HG02588 (cell line): ENCODE measurements around the gene MAGT1.
"Not testable (repeated sequence)": the region's sequence is repeated elsewhere in the genome, so short reads cannot be mapped to it uniquely, and the experiment has no call there.

Experiments
- ATAC-seq: cut with Tn5 transposase; IDR thresholded peaks from one replicate; pipeline ENCODE4 v1.9.1; 2021; ENCODE audit warnings: mild to moderate bottlenecking, moderate library complexity; ENCODE audit not compliant: unreplicated experiment

MAGT1 gene

DNA sequence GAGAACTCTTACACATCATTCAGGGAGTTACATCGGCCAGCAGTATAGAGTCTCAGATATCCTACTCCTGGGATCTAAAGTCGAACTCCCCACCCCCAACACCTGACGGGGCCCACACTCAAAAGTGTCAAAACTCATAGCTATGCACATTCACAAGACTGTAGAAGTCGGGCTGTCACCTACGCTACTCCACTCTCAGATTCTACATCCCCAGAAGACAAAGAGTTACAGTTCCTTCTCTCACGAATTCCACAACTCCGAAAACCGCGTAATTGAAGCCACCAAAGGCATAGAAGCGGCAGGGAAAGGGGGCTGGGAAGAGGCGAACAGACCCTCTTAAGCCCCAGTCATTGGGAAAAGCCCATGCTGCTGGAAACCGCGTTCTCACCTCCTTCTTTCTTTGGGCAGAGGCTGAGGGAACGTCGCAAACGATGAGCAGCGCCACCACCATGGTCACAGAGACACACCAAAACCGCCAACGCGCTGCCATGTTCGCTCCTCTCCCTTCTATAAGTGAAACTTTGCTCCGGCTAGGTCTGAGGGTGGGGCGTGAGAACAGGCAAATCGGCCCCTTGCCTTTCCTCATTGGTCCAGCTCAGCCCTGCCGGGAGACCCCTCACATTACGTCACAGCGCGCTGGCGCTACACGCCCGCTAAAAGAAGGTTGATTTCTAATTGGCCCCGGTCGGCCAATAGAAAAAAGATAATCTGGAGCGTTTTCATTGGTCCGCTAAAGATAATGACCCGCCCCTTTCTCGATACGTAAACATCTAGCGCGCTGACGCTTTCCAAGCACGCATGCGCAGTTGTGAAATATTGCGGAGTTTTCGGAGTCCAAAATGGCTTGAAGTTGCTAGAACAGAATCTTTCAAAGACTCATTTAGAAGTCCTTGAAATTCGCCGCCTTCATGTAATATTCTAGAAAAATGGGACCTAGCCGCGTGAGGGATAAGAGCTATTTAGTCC is at the start of gene MAGT1:
Gene MAGT1 (minus strand): TSS at position 515 of the 966 bp plus-strand sequence. CDS start 25 bp downstream, at position 490.
- ATAC-seq = peak; percentile 90

DNA sequence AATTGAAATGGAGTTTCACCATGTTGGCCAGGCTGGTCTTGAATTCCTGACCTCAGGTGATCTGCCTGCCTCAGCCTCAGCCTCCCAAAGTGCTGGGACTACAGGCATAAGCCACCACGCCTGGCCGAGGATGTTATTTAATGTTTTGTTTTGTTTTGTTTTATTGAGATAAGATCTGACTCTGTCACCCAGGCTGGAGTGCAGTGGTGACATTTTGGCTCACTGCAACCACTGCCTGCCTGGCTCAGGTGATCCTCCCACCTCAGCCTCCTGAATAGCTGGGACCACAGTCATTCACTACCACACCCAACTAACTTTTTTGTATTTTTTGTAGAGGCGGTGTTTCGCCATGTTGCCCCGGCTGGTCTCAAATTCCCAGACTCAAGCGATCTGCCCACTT is 49.8 kb upstream of the MAGT1 start:
- ATAC-seq = not testable (repeated sequence)

DNA sequence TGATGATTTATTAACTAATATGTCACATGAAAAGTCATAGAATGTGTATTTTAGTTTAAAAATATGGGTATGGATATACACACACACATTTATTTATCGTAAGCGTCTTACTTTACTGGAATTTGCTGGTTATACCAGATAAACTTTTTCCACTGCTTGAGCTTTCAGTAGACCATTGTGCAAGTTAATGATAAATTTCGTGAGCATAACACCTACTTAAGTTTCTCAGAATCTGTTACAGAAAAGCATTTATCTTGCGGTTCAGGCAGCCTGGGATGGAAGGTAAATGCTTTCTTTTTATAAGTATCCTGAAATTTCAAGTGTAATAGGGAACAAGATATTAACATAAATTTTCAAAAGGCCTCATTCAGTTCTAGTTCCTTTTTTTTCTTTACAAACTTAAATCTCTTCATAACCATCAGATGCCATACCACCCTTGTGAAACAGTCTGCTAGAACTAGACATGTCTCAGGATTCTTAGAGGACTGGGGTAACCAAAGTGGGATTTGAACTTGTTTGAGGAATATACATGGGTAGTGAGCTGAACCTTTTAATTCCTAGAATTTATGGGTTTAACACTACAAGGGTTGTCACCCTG is 42.9 kb upstream of the MAGT1 start:
- no peak for ATAC-seq

DNA sequence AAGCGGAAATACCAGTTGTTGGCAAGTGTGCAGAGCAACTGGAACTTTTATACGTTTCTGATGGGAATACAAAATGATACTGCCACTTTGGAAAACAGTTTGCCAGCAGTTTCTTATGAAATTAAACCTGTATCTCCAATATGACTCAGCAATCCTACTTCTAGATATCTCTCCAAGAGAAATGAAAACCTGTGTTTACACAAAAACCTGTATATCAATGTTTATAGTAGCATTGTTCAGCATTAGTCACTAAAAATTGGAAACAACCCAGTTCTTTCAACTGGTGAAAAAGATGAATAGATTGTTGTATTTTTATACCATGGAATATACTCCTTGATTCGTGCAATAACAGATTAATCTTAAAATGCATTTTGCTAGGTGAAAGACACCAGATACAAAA is 42.1 kb upstream of the MAGT1 start:
- ATAC-seq = no peak

DNA sequence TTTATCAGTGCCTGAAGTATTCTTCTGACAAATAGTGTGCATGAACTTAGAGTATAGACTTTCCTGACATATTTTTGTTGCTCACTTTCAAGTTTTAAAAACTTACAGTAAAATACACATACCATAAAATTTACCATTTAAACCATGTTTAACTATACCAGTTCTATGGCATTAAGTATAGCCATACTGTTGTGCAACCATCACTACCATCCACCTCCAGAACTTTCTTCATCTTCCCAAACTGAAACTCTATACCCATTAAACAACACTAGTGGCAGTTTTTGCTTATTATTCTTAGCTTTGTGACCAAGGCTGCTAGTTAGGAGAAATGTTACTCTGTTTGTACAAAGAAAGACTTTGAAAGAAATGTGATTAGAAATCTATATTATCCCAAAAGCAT is 41.1 kb upstream of the MAGT1 start:
- no peak for ATAC-seq

DNA sequence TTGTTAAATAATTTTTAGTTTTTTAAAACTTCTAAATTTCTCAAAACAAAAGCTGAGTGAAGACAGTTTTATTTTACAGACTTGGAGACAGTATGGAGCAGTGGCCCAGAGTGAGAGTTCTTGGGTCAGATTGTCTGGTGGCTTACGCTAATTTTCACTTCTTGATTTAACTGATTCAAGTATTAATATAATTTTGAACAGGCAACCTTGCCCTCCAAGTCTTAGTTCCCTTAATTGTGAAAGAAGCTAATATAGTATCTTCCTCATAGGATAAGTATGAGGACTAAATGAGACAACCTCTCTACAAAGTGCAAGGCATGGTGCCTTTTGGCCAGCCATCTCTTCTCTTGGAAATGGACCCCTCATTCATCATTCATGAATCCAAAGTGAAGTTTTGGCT is 40.7 kb upstream of the MAGT1 start:
- ATAC-seq = no peak

DNA sequence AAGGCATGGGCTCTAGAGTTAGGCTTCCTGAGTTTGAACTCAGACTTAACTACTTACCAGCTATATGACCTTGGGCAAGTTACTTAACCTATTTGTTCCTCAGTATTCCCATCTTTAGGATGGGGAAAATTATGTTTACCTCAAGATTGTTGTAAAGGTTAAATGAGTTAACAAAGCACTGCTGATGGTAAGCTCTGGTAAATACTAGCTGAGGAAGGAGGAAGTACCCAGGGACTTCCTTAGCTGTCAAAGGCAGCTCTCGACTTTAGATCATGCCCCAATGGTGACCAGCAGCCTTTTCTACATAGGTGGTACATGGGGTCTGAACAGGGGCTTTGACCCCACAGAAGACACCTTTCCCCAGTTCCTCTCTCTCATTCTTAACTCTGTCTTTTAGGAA is 35.3 kb upstream of the MAGT1 start:
- ATAC-seq = no peak

DNA sequence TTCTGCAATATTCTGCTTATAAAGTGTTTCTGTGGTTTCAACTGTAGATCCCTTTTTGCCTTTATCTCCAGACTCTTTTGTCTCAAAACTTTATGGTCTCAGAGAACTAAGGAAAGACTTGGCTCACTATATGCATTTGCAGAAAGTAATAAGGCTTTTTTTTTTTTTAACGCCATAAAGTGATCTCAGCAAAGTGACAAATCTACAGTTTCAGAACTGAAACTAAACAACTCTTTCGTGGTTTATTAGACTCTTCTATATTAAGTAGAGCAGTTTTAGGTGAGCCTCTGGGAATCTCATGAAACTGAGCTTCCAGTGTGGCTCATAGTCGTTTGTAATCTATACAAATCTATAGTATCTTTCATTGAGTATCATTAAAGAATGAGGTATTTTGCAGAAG is 30.5 kb upstream of the MAGT1 start:
- ATAC-seq = no peak

DNA sequence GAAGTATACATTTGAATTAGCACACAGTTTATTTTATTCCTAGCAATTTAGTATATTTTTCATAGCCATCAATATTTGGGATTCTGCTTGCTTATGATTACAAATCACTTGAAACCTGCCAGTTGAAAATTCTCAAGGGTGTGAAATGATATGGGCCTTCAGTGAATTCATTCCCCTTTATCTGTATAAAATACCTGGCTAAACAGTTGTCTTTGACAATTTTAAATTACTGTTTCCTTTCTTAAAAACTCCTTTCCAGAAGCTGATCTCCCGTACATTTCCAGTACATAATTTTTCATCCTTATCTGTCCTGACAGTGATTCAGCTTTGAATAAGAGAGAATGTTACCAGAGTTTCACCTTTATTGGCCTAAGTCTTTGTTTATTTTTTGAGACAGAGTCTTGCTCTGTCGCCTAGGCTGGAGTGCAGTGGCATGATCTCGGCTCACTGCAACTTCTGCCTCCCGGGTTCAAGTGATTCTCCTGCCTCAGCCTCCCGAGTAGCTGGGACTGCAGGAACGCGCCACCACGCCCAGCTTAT is 29.2 kb upstream of the MAGT1 start:
- no peak for ATAC-seq

DNA sequence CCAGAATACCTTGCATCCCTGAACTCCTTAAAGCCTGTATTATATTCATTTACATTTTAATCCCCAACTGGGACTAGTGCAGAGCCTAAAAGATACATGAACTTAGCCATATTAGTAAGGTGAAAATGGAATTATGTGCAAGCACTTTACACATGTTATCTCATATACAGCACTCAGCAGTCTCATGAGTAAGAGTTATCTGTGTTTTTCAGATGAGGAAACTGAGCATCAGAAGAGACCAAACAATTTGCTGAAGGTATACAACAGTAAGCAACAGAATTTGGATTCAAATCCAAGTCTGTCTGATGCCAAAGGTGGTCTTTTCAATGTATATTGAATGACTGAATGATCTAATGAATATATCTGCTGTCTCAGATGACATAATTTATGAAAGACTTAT is 27.6 kb upstream of the MAGT1 start:
- ATAC-seq = no peak

DNA sequence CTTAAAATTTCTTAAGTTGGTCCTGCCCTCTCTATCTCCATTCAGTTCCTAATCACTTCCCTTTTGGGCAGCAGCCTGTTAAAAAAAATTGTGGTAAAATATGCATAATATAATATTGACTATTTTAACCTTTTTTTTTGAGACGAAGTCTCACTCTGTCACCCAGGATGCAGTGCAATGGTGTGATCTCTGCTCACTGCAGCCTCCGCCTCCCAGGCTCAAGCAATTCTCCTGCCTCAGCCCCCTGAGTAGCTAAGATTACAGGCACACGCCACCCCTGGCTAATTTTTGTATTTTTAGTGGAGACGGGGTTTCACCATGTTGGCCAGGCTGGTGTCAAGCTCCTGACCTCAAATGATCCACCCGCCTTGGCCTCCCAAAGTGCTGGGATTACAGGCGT is 24.1 kb upstream of the MAGT1 start:
- not testable (repeated sequence) for ATAC-seq

DNA sequence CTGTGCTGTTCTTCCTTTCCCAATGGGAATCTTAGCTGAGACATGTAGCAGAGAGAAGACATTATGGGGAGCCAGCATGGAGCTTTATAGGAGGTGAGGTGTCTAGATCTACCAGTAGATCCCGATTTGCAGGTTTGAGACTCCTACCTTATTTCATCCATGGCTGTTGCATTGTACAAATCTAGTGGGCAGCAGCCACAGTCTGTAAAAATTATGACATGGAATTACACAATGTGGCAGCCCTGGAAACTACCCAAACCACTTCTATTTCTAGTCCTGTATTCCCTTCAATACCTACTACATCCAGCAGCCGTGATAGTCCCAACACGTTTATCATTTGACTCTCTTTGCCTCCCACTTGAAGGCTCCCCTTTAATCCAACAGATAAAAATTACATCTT is 23.3 kb upstream of the MAGT1 start:
- no peak for ATAC-seq

DNA sequence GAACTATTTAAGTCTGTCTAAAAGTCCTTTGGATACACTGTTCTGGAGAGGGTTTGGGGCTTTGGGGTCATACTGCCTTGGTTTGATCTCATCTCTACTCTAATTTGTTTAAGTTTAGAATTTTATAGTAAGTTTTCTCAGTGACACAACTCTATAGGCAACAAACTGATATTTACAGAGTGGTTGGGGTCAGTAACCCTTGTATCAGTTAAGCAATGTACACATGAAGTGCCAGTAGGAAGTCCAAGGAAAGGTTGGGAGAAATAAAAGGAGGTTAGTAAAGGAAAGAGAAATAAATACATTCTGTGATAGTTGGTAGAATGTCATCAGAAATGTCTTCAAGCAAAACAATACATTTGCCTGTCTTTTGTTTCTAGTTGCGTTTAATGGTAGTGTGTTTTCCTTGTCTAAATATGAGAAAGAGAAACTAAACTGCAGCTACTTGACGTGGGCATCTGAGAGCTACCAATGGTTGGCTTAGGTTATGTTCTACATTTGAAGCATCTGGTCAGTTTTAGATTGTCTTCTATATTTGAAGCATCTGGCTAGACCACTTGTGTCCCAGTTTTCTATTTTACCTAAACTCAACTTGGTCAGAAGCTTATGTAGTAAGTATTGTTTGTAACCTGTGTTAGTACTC is 22.2 kb upstream of the MAGT1 start:
- ATAC-seq = no peak

DNA sequence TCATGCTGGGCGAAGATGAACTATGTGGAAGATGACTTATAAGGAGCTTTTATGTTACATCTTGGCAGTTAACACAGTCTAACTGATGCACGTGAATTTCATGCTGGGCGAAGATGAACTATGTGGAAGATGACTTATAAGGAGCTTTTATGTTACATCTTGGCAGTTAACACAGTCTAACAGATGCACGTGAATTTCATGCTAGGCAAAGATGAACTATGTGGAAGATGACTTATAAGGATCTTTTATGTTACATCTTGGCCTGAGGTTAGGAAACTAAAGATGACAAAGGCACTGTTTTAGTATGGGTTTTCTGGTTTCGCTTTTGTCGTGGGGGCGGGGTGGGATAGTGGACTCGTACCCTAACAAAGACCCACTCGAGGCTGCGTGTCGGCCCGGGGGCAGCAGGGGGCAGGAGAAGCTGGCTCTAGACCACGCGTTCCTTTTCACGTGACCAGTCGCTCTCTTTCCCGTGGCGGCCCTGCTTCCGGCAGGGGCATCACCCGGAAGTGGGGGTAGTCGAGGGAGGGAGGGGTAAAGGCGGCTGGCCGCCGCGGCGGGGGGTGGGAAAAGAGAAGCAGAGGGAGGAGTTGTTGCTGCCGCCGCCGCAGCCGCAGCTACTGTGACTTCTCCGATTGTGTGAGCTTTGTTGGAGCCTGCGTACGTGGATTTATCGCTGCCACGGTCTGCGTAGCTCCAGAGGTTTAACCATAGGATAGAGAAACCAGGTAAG is 15.0 kb upstream of the MAGT1 start, which contains the start of gene ATP7A:
Gene ATP7A (plus strand): TSS at position 586 of the 733 bp plus-strand sequence. CDS start 60,949 bp downstream, outside the sequence.
- ATAC-seq = peak; percentile 97

DNA sequence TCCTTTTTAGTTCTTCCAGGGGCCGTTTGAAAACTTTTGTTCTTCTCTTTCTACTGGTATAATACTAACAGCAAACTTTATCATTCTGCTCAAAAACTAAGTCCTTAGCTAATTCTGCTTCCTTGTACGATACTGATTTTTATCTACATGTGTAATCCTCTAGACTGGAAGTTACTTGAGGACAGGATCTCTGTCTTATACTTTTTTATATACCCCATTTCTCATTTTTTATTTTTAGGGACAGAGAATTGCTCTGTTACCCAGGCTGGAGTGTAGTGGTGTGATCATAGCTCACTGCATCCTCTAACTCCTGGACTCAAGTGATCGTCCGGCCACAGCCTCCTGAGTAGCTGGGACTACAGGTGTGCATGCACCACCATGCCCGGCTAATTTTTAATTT is 6.3 kb upstream of the MAGT1 start:
- no peak for ATAC-seq

DNA sequence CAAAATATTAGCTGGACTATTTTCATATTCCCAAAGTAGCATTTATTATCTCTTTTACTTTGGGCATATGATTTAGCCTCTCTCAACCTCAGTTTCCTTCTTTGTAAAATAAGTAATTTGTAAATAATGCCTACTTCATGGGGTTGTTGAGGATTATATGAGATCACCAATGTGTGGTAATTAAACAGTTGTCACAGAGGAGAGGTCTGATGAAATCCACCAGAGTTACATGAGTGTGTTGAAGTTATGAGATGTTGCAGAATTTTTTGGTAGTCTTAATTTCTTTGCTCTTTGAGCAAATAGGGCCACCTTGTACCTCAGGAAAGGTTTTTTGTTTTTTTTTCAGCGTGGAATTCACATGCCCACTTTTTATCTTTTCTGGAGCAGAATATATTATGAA is 5.5 kb upstream of the MAGT1 start:
- ATAC-seq = no peak

DNA sequence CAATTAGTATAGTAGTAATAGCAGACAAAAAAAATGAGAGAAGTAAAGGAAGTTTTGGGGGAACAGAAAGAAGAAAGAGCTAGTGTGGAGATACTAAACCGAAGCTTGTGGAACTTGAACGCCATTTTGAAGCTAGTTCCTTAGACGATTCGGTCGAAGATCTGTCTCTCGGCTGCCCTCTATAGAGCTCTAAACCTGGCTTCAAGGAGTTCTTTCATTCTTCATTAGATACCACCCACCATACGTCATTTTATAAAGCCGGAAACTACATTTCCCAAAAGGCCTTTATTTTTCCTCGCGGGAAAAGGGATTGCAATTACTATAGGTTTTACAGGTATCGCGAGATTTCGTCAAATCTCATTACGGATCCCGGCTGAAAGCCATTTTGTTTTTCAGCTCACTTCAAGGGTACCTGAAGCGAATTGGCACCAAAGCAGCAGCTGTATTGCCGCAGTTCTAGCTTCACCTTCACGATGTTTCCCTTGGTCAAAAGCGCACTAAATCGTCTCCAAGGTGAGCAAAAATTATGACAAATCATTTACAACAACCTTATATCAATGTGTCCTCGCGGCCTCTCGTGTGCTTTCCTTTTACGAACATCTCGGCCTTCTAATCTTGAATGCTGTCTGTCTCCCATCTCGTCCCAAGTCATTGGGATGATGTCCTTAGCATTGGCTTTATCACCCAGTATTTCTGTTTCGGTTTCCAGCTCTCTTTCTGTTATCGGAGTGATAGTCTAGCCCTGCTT is 4.0 kb upstream of the MAGT1 start, which contains the start of gene COX7B:
Gene COX7B (plus strand): TSS at position 388 of the 748 bp plus-strand sequence. CDS start 86 bp downstream, at position 474.
- peak; percentile 56 for ATAC-seq

DNA sequence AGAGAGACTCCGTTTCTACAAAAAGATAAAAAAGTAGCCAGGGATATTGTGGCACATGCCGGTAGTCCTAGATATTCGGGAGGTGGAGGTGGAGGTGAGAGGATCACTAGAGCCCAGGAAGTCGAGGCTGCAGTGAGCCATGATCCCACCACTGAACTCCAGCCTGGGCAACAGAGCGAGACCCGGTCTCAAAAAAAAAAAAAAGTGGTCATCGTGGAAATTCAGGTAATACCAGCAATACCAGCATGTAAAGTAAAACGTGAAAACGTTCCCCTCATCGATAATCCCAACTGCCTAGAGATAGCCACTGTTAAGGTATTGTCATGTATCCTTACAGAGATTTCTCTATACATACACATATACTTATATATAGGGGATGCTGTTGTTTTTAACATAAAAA is 1.5 kb downstream of the MAGT1 start:
- ATAC-seq = no peak

DNA sequence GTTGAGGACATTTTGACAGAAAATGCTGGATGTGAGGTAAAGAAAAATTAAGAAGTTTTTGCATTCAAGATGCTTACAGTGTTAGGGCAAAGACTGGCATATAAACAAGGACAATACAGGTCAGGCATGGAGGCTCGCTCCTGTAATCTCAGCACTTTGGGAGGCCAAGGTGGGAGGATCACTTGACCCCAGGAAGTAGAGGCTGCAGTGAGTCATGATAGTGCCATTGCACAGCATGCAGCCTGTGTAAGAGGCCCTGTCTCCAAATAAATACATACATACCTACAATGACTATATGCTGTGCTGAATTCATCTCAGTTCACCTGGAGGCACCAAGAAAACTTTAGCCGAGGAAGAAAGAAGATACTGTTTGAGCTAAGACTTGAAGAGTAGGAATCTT is 2.3 kb downstream of the MAGT1 start:
- ATAC-seq = no peak

DNA sequence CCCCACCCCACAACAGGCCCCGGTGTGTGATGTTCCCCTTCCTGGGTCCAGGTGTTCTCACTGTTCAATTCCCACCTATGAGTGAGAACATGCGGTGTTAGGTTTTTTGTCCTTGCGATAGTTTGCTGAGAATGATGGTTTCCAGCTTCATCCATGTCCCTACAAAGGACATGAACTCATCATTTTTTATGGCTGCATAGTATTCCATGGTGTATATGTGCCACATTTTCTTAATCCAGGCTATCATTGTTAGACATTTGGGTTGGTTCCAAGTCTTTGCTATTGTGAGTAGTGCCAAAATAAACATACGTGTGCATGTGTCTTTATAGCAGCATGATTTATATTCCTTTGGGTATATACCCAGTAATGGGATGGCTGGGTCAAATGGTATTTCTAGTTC is 13.8 kb downstream of the MAGT1 start:
- not testable (repeated sequence) for ATAC-seq
